Posterior cingulate gyrus (tissue), 11 donors: ENCODE data around the gene TNFSF10.
"Not testable (repeated sequence)": the region's sequence is repeated elsewhere in the genome, so short reads cannot be mapped to it uniquely, and the experiment has no call there.

Source experiments
- DNase-seq, 10 donors: peaks; one replicate each; pipeline versions ENCODE4 v3.0.0 to v3.0.0-alpha.2; 2020 to 2021; ENCODE audit warnings: mixed read lengths in 3 of 10
- intact Hi-C: fragments of 100-400 bp; cut with DNase I; formaldehyde crosslinking; loops from one replicate; pipeline ENCODE4 v1.15.1; 2023

Gene TNFSF10

DNA sequence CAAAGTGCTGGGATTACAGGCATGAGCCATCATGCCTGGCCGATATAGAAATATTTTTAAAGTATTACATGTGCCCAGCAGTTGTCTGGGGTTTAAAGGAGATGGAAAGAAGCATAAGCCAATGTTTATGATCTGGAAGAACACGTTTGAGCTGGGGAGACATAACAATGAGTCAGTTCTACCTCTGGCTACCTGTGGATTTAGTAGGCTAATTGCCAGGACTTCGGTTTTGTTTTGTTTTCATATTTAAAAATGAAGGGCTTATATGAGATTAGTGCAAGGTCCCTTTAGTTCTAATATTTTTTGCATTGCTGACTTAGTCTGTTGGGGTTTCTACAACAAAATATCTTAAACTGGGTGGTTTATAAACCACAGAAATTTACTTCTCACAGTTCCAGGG, 22.9 kb upstream of the TNFSF10 start:
- intact Hi-C loops: no loop called here
- DNase-seq: no peak

DNA sequence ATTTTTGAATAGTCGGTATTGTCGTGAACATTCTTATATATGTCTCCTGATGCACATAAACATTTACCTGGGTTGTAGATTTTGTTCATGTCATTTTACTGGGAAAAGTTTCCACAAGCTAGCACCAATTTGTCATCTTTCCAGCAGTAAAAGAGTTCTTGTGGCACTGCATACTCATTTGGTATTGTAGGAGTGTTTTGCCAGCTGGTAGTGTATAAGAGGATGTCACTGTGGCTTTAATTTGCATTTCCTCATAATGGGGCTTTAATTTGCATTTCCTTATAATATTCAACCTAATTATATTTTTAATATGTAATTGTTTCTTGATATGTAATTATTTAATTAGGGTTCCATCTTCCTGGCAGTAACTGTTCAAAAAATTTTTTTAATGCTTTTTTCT, 21.2 kb upstream of the TNFSF10 start:
- intact Hi-C loops: no loop called here
- no peak for DNase-seq

DNA sequence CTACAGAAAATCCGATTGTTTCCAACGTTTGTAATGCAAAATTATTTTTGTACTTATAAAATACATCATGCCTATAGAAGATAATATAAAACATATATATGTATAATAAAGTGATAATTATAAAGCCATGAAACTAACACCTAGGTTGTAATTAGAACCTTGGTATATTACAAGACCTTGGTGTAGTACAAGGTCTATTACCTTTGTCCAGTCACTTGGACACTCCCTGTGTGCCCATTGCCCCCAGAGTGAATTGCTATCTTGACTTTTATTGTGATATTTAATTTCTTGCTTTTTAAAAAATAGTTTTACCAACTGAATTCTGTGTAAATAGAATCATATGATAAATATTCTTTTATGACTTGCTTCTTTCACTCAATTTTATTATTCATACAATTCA, 20.7 kb upstream of the TNFSF10 start:
- DNase-seq: no peak
- intact Hi-C loops: no loop called here

DNA sequence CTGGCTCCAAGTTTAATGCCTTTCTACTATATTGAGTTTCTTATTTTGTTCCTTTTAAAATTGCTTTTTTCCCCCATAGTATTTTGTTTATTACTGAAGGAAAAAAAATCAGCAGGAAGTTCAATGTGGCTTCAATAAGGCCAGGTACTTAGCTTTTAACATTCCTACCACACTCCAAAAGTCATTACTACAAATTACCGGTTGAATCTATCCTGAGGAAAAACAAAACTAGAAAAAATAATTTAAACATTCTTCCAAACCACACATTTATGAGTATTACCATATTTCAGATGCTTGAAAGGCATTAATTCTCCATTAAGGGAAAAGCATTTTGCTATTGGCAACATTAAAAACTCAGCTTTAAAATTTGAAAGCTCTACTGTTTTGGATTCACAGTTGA, 20.2 kb upstream of the TNFSF10 start:
- no peak for DNase-seq
- intact Hi-C loops: no loop called here

DNA sequence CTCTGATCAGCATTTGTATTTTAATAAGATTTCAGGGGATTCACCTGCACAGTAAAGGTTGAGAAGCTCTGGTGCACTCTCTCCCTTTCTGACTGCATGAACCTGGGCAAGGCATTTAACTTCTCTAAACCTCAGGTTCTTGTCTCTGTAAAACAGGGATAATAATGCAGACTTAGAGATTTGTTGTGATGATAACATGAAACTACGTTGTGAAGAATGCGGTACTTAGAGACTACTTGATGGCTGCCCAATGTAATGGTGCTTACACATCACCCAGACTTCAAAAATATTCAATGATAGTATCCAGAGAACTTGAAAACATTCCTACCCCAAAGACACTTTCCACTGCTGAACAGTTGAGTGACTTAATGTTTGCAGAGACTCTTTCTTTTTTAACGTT, 19.8 kb upstream of the TNFSF10 start:
- intact Hi-C loops: no loop called here
- no peak for DNase-seq

- intact Hi-C loops: no loop called here
Measured at GRCh38 chr3:172541945-172542488, 18.8 kb upstream of the TNFSF10 start.

DNA sequence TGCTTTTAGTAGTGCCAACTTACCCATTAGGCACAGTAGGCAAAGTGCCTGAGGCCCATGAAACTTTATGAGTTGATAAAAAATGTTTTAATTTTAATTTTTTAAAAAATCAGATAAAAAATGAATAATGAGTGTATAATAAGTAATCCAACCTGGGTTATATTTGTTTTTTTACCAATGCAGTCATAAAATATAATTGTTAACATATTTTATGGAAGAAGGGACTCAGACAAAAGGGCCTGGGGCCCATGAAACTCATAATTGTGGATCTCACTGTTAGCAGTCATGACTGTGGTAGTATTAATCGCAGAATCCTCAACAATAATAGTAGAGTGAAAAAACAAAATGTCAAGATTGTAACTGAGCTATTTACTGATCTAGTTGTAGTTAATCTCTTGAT, 16.8 kb upstream of the TNFSF10 start:
- intact Hi-C loops: no loop called here
- no peak for DNase-seq

More at GRCh38 chr3:172541945-172542488, 18.8 kb upstream of the TNFSF10 start:
- DNase-seq: no peak

DNA sequence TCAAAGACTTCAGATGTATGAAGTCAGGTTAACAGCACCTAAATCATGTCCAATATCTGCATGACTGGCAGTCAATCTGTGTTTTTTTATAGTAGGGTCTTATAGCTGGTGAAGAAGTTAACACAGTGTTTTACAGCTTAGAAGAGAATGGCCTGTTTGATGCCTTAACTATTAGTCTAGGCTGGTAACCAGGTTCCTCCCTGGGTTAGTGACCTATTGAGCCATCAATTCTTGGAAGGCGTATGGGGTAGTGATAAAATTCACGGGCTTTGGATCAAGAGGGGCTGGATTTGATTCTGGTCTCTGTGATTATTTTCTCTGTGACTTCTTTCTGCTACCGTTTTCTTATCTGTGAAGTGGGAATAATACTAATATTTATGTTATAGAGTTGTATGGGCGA, 16.0 kb upstream of the TNFSF10 start:
- intact Hi-C loops: no loop called here
- DNase-seq: no peak

- no peak for DNase-seq
- intact Hi-C loops: no loop called here
Measured at GRCh38 chr3:172538368-172539151, 15.3 kb upstream of the TNFSF10 start.

GRCh38 chr3:172537507-172538158, 14.4 kb upstream of the TNFSF10 start:
- intact Hi-C loops: no loop called here
- DNase-seq: no peak

- intact Hi-C loops: no loop called here
- no peak for DNase-seq
Measured at GRCh38 chr3:172536993-172537419, 13.8 kb upstream of the TNFSF10 start.

DNA sequence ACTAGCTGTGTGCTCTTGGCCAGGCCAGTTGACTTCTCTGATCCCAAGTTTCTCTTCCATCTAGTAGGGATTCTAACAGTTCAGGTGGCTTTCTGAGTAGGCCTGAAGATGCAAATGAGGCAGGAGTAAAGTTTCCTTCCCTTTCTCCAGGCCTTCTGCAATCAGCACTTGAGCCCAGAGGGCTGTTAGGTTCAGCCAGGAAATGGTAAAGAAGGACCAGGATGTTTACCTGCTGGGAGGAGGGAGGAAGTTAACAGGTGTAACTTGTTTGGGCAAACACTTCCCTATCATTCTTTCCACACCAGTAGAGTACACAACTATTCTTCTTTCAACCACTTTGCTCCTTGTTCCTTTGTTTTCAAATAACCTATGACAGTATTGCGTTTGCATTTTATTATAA, 13.3 kb upstream of the TNFSF10 start:
- intact Hi-C loops: no loop called here
- DNase-seq: no peak

DNA sequence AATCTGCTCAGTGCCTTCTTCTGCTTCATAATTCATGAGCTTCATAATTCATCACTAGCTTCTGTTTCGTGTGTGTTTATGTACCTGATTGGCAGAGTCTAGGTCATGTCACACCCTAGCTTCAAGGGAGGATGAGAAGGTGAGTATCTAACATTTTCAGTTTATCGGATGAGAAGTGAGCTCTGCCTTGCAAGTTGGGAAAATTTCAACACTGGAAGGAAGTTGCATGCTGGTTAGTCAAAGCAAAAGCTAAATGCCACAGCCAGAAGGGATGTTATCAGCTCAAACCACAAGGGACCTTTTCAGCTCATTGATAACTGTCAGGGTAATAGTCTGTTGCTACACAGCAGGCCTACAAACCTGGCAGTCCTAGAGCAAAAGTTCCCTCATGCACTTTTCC, 7.3 kb upstream of the TNFSF10 start:
- intact Hi-C loops: no loop called here
- no peak for DNase-seq

DNA sequence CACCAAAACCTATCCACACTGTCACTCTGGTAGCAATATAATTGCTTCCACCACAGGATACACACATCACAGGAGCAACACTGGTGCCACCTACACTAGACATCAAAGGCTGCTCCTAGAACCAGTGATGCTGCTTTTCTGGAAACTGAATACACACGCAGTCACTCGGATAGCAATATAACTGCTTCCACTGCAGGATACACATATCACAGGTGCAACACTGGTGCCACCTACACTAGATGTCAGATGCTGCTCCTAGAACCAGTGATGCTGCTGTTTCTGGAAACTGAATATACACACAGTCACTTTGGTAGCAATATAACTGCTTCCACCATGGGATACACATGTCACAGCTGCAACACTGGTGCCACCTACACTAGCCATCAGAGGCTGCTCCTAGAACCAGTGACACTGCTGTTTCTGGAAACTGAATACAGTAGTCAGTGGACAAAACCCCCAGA, 6.9 kb upstream of the TNFSF10 start:
- intact Hi-C loops: no loop called here
- no peak for DNase-seq

DNA sequence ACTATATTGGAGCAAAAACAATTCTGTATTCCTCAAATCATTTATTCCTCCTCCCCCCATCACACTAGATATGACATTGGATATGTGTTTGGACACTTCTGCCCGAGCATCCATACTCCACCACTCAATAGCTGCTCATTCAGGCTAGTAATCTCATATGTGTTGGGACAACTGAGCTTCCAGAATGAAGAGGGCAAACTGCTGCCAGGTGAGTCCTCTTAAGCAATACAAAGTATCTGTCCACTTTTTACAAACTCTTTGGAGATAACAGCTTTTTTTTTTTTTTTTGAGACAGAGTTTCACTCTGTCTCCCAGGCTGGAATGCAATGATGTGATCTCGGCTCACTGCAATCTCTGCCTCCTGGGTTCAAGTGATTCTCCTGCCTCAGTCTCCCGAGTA, 5.4 kb upstream of the TNFSF10 start:
- intact Hi-C loops: no loop called here
- DNase-seq: no peak

- no peak for DNase-seq
- intact Hi-C loops: no loop called here
Measured at GRCh38 chr3:172527306-172527705, 4.1 kb upstream of the TNFSF10 start.

GRCh38 chr3:172525116-172525613, 1.9 kb upstream of the TNFSF10 start:
- intact Hi-C loops: no loop called here
- no peak for DNase-seq

DNA sequence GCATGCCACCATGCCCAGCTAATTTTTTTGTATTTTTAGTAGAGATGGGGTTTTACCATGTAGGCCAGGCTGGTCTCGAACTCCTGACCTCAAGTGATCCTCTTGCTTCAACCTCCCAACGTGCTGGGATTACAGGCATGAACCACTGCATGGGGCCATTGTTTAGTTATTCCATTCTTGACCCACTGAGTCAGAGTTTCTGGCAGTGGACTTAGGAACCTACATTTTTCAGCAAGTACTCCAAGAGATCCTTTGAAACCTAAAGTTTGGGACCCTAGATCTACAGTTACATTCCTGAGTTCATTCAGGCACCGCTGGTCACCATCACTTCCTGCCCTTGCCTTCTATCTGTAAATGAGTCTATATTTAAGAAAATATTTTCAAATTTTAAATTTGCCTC, 1.4 kb upstream of the TNFSF10 start:
- intact Hi-C loops: no loop called here
- no peak for DNase-seq

GRCh38 chr3:172521837-172522726, 1.1 kb downstream of the TNFSF10 start:
- DNase-seq: not testable (repeated sequence)

DNA sequence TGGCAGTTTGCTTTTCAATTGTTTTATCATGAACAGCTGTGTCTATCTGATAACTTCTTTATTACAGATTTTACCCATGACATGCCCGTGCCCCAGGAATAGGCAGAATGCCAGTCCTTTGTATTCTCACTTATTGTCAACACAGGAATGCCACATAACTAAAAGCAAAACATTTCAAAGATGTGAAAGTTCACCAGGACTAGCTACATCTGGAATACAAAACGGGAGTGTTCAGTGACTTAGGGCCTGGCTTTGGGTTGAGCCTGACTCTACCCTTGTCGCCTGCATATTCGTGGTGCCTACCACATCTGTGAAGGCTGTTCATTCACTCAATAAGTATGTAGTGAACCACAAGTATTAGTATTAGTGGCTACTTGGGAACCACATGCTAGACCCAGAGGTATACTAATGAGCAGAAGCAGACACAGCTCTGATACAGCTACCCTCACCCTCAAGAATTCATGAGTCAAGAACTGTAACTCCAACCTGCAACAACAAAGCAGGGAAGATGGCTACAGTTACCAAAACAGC, 2.9 kb downstream of the TNFSF10 start:
- intact Hi-C loops: no loop called here

More at GRCh38 chr3:172521837-172522726, 1.1 kb downstream of the TNFSF10 start:
- intact Hi-C loops: not testable (repeated sequence)

More for the DNA sequence above, 2.9 kb downstream of the TNFSF10 start:
- no peak for DNase-seq
